Activated naive CD4-positive, alpha-beta T cell treated with anti-CD3 and anti-CD28 coated beads, Interleukin-2, amount 50 U/mL, for 24 hours (primary cell): ENCODE results near the gene TRIM46.
"Not testable (repeated sequence)": the region's sequence is repeated elsewhere in the genome, so short reads cannot be mapped to it uniquely, and the experiment has no call there.

Experiments used
- H3K27ac Mint-ChIP-seq: one replicate; pipeline ENCODE4 v1.8.0; 2021; ENCODE audit warnings: mild to moderate bottlenecking, mixed read lengths
- H3K27me3 Mint-ChIP-seq: one replicate; pipeline ENCODE4 v1.8.0; 2021; ENCODE audit warnings: mixed read lengths
- H3K36me3 Mint-ChIP-seq: one replicate; pipeline ENCODE4 v1.8.0; 2021; ENCODE audit warnings: mixed read lengths
- H3K4me1 Mint-ChIP-seq: one replicate; pipeline ENCODE4 v1.8.0; 2021; ENCODE audit warnings: mixed read lengths
- H3K4me3 Mint-ChIP-seq: one replicate; pipeline ENCODE4 v1.8.0; 2021; ENCODE audit warnings: mild to moderate bottlenecking, mixed read lengths
- H3K9me3 Mint-ChIP-seq: one replicate; pipeline ENCODE4 v1.8.0; 2021; ENCODE audit warnings: mixed read lengths

TRIM46 gene

DNA sequence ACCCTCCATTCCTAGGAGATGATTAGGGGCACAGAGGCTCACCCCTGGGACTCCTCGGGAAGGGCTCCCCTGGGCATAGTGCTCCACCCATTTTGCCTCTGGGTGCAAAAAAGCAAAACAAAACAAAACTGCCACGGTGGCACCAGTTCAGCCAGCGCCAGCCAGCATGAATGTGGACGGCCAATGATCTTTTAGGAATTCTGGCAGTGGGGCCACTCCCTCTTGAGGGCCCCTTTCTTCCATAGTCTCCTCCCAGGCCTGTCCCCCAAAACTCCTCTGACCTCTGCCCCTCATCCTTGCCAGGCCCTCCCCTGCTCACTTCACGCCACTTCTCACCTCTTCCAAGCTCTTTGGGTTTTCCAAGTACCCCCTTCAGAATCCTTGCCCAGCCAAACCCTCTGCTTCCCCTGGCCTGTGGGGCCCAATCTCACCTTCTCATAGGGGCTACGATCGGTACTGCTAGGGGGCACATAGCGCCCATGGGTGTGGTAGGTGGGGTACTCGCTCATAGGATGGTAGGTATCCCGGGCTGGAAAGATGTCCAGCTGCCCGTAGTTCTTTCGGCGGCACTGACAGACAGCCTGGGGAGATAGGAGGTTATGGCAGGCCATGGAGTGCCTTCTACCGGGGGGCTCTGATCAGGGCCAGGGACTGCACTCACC, 13.3 kb downstream of the TRIM46 start:
- Mint-ChIP-seq H3K4me3 (no peak overlapping the region), H3K36me3 (peaks cover 4% of the 10 kb centered on the region), H3K9me3 (no peaks in the 10 kb centered on the region), H3K4me1 (peaks cover 7% of the 10 kb centered on the region), H3K27ac (no peak overlapping the region), H3K27me3 (no peaks in the 10 kb centered on the region)

DNA sequence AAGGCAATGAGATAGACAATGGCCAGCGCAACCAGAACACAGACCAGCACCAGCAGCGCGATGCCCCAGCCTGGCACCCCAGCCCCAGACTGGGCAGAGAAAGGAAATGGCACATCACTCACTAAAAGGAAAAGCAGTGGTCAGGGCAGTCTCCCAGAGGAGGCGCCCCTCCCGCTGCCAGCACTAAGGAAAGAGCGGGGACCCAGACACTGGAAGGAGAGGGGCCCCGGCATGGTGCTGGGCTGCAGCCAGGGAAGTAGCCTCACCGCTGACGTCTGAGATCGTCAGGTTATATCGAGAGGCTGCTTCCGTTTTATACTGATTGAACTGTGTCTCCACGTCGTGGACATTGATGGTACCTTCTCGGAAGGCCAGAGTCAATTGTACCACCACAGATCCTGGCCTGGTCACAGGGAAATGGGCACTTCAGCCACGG, 13.8 kb downstream of the TRIM46 start:
- no peak overlapping the region for H3K4me3 Mint-ChIP-seq
- peaks cover 12% of the 10 kb centered on the region for H3K4me1 Mint-ChIP-seq
- peaks cover 4% of the 10 kb centered on the region for H3K36me3 Mint-ChIP-seq
- no peak overlapping the region for H3K27ac Mint-ChIP-seq
- H3K9me3 Mint-ChIP-seq: no peaks in the 10 kb centered on the region
- no peaks in the 10 kb centered on the region for H3K27me3 Mint-ChIP-seq

DNA sequence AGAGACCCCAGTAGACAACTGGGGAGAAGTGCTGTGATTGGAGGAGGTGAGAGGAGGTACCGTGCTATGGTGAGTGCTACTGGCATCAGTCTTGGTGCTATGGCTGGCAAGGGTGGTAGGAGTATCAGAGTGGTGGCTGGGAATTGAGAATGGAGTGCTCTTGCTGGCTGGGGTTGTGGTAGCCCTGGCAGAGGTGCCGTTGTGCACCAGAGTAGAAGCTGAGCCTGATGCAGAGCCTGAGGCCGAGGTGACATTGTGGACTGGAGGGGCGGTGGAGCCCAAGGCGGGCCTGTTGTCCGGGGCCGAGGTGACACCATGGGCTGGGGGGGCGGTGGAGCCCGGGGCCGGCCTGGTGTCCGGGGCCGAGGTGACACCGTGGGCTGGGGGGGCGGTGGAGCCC, 14.6 kb downstream of the TRIM46 start:
- Mint-ChIP-seq H3K4me1 (peaks cover 17% of the 10 kb centered on the region), H3K27ac (peak overlapping the region; percentile 80), H3K9me3 (no peaks in the 10 kb centered on the region), H3K4me3 (no peak overlapping the region), H3K27me3 (no peaks in the 10 kb centered on the region), H3K36me3 (peaks cover 3% of the 10 kb centered on the region)

GRCh38 chr1:155189926-155190325, 16.3 kb downstream of the TRIM46 start:
- not testable (repeated sequence) for H3K27ac Mint-ChIP-seq, H3K4me3 Mint-ChIP-seq, H3K36me3 Mint-ChIP-seq, H3K9me3 Mint-ChIP-seq, H3K27me3 Mint-ChIP-seq
- H3K4me1 Mint-ChIP-seq: peaks cover 32% of the 10 kb centered on the region

DNA sequence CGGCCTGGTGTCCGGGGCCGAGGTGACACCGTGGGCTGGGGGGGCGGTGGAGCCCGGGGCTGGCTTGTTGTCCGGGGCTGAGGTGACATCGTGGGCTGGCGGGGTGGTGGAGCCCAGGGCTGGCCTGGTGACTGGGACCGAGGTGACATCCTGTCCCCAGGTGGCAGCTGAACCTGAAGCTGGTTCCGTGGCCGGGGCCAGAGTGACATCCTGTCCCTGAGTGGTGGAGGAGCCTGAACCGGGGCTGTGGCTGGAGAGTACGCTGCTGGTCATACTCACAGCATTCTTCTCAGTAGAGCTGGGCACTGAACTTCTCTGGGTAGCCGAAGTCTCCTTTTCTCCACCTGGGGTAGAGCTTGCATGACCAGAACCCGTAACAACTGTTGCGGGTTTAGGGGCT, 18.3 kb downstream of the TRIM46 start:
- Mint-ChIP-seq H3K36me3 (no peaks in the 10 kb centered on the region), H3K27ac (no peak overlapping the region), H3K4me1 (peaks cover 40% of the 10 kb centered on the region), H3K4me3 (peak overlapping the region; percentile 42), H3K27me3 (no peaks in the 10 kb centered on the region), H3K9me3 (no peaks in the 10 kb centered on the region)

DNA sequence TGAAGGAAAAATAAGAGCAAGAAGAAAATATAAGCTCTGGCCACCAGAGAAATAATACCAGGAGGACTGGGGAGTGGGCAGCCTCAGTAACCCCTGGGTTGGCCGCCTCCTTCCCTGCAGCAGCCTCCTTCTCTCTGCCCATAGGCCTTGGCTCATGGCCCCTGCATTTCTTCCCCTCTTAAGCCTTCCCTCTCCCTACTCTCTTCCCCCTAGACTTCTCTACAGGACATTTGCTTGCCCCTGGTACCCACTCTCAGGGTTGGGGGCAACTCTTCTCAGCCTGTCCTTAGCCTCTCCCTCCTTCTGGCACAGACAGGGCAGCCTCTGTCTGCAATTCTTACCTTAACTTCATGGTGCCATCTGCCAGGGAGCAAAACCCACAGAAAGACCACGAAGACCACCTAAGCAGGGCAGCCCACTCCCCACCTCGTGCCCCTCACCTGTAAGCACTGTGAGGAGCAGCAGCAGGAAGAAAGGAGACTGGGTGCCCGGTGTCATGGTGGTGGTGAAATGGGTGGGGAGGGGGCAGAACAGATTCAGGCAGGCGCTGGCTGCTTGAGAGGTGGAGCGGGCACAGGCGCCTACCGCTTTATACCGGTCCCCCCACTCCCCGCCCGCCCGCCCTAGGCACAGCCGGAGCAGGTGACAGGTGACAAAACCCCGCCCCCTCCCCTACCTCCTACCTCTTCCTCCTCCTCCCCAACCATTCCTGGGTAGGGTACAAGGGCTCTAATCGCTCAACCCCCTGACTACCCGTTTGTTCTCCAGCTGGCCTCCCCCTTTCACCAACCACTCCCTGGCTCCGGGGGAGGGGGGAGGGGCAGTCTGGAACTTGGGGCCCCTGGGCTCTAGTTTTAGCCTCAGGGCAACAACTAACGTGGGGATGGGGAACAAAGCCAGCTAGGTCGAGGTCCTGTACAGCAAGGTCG, 19.0 kb downstream of the TRIM46 start:
- Mint-ChIP-seq H3K27ac (peak overlapping the region; percentile 74), H3K9me3 (no peaks in the 10 kb centered on the region), H3K4me3 (peak overlapping the region; percentile 92), H3K36me3 (no peaks in the 10 kb centered on the region), H3K4me1 (peaks cover 40% of the 10 kb centered on the region), H3K27me3 (no peaks in the 10 kb centered on the region)

DNA sequence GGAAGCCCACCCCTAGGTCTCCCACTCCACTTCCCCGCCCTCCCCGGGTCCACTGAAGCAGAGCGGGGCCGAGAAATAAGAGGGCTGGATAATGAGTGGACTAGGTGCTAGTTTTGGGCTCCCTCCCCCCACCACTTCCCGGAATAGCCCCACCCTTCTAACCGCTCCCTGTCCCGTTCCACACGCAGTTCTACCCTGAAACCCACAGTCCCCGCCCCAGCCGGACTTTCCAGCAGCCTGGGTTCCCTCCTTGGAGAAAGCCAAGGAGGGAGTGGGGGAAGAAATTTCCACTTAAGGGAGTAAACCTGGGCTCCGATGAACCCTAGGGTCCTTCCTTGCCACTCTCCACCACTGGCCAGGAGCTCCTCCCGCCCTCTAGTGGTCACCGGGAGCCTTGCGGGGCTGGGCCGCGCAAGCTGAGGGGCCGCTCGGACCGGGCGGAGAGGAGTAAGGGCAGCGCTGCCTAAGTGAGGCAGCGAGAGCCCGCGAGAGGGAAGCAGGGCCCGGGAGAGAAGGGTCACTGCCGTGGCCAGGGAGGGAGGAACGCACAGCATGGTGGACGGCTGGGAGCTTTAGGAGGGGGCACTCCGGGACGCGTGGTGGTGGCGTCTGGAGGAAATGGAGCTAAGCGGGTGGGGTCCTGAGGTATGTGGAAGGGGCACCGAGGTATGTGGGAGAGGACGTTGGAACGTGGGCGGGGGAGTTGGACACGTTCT, 19.8 kb downstream of the TRIM46 start:
- H3K36me3 Mint-ChIP-seq: no peaks in the 10 kb centered on the region
- no peaks in the 10 kb centered on the region for H3K27me3 Mint-ChIP-seq
- peaks cover 35% of the 10 kb centered on the region for H3K4me1 Mint-ChIP-seq
- H3K9me3 Mint-ChIP-seq: no peaks in the 10 kb centered on the region
- peak overlapping the region; percentile 92 for H3K4me3 Mint-ChIP-seq
- H3K27ac Mint-ChIP-seq: peak overlapping the region; percentile 98

GRCh38 chr1:155193991-155194240, 20.3 kb downstream of the TRIM46 start:
- H3K4me3 Mint-ChIP-seq: peak overlapping the region; percentile 92
- peaks cover 35% of the 10 kb centered on the region for H3K4me1 Mint-ChIP-seq
- H3K27ac Mint-ChIP-seq: peak overlapping the region; percentile 98

DNA sequence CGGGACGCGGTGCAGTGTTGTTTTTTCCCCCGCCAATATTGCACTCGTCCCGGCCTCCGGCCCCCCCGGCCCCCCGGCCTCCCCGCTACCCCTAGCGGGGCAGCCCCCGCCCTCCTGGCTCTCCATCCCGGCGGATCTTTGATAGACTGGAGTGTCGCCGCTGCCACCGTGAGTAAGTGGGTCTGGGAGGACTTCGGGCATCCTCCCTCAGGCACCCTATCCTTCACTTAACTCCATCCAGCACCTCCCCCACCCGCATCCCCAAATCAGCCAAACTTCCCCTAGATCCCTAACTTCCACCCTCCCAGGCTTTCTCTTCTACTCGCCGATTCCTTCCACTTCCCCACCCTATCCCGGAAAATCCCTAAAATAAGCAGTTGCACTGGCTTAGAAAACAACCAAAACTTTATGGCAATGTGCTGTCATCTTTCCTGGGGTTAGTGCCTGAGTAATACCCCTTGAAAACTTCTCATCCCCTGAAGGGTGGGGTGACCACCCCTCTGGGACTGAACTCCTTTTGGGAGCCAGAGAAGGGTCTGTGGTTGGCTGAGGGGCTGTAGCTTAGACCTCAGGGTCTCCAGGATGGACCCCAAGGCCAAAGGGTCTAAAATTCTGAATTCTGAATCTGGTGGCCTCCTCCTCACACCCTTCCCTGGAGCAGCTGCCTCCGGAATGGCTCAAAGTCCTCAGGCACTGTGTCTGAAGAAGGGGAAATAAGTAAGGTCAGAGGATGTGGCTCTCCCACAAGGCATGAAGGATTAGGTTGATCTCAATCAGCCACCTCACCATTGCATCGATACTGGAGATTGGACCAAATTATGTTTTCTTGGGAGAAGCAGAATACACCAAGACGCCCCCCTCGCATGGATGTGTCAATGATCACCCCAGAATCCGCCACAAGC, 21.8 kb downstream of the TRIM46 start:
- H3K4me3 Mint-ChIP-seq: peak overlapping the region; percentile 83
- peaks cover 35% of the 10 kb centered on the region for H3K4me1 Mint-ChIP-seq
- H3K36me3 Mint-ChIP-seq: no peaks in the 10 kb centered on the region
- H3K27ac Mint-ChIP-seq: peak overlapping the region; percentile 68
- H3K27me3 Mint-ChIP-seq: no peaks in the 10 kb centered on the region
- H3K9me3 Mint-ChIP-seq: no peaks in the 10 kb centered on the region

More at GRCh38 chr1:155193991-155194240, 20.3 kb downstream of the TRIM46 start:
- H3K27me3 Mint-ChIP-seq, H3K9me3 Mint-ChIP-seq, H3K36me3 Mint-ChIP-seq: not testable (repeated sequence)

DNA sequence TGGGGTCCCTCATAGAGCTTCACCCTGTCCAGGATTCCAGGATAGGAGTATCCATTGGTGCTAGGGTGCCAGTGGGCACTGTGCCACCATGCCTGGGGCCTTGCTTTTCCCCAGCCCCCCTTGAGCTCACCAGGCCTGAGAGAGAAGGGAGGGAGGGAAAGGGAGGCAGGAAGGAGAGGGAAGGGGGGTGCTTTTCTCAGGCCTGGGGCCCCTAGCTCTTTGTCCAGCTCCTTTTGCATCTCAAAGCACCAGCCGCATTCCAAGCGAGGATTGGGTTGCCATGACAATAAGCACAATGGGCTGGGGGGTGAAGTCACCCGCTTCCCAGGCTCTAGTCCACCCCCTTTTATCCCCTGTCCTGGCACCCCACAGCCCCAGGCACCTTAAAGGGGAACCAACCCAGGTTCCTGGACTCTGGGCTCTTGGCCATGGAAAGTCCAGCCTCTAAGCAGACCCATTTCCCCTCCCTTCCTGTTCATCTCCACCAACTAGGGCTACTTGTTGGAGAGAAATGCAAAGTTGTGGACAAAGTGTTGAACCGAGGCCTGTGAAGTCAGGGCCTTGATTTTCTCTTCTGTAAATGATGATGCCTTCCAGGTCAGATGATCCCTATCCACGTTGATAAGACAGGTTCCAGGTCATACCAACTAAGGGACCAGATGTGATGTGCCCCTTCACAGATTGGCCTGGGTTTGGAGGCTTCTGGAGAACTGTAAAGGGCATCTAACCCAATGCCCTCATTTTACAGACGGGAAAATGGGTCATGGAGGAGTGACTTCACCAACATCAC, 22.6 kb downstream of the TRIM46 start:
- peak overlapping the region; percentile 41 for H3K27ac Mint-ChIP-seq
- H3K9me3 Mint-ChIP-seq: no peaks in the 10 kb centered on the region
- no peaks in the 10 kb centered on the region for H3K27me3 Mint-ChIP-seq
- H3K4me1 Mint-ChIP-seq: peaks cover 35% of the 10 kb centered on the region
- no peaks in the 10 kb centered on the region for H3K36me3 Mint-ChIP-seq
- peak overlapping the region; percentile 44 for H3K4me3 Mint-ChIP-seq

GRCh38 chr1:155196893-155197638, 23.4 kb downstream of the TRIM46 start:
- no peaks in the 10 kb centered on the region for H3K9me3 Mint-ChIP-seq
- no peak overlapping the region for H3K27ac Mint-ChIP-seq
- no peak overlapping the region for H3K4me3 Mint-ChIP-seq

DNA sequence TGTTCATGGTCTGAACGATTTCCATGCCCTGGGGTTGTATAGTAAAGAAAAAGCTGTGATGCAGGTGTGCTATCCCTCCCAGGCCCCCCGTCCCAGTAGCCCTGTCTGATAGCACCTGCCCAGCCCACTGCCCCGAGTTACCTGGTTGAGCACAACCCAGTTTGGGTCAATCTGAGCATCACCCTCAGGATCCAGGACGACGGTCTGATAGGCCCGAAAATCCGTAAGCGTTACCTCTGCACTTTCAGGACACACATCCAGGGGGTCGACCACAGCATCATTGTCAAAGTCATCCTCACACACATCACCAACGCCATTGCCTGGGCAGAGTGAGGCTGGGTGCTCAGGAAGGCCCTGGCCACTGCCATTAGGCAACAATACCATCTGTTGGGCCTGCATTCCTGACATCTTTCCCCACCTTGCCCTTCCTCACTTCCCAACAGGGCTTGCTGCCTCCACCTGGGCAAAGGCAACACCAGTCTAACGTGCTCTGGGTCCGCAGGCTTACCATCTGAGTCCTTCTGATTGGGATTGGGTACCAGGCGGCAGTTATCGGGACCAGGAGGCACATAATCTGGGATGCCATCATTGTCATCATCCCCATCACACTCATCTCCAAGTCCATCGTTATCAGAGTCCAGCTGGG, 24.4 kb downstream of the TRIM46 start:
- no peaks in the 10 kb centered on the region for H3K27me3 Mint-ChIP-seq
- peaks cover 26% of the 10 kb centered on the region for H3K4me1 Mint-ChIP-seq
- no peak overlapping the region for H3K27ac Mint-ChIP-seq
- H3K9me3 Mint-ChIP-seq: no peaks in the 10 kb centered on the region
- no peak overlapping the region for H3K4me3 Mint-ChIP-seq
- no peaks in the 10 kb centered on the region for H3K36me3 Mint-ChIP-seq

More at GRCh38 chr1:155196893-155197638, 23.4 kb downstream of the TRIM46 start:
- Mint-ChIP-seq H3K4me1 (peaks cover 32% of the 10 kb centered on the region), H3K36me3 (no peaks in the 10 kb centered on the region), H3K27me3 (no peaks in the 10 kb centered on the region)

DNA sequence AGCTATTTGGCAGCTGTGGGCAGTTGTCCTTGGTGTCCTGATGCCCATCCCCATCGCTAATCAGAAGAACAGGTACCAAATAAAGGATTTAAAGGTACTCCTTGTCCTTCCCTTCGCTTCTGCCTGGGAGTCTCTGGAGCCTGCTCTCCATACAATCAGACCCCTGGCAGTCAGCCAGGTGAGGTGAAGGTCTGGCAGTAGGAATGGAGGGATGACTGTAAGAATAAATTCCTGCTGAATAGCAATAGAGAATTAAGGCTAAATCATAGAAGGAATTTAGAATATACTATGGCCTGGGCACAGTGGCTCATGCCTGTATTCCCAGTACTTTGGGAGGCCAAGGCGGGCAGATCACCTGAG, 24.9 kb downstream of the TRIM46 start:
- Mint-ChIP-seq H3K4me1 (peaks cover 21% of the 10 kb centered on the region), H3K4me3 (no peak overlapping the region), H3K27ac (no peak overlapping the region), H3K9me3 (no peaks in the 10 kb centered on the region), H3K36me3 (no peaks in the 10 kb centered on the region), H3K27me3 (no peaks in the 10 kb centered on the region)

GRCh38 chr1:155199792-155200191, 26.1 kb downstream of the TRIM46 start:
- Mint-ChIP-seq H3K4me3 (no peak overlapping the region), H3K27me3 (no peaks in the 10 kb centered on the region), H3K4me1 (peaks cover 8% of the 10 kb centered on the region), H3K27ac (no peak overlapping the region), H3K36me3 (no peaks in the 10 kb centered on the region), H3K9me3 (no peaks in the 10 kb centered on the region)
